Body of pancreas (tissue), 4 donors: ENCODE results near the gene DACH1. TPM values are rescaled to one million over a fixed set of nuclear protein-coding genes. Genes with fewer than 3 reads are reported as not detected.

Source experiments
- ATAC-seq: fragments of 150-250 bp; one replicate; pipeline ENCODE4 v1.9.1; 2016
- DNase-seq, 4 donors: peaks; one replicate each; pipeline ENCODE4 v3.0.0-alpha.2; 2019
- H3K27ac ChIP-seq, 4 donors: fragments of 200-600 bp; sonication (generic); 1 replicate in 3 of 4; 2 replicates in 1 of 4; pipeline versions ENCODE4 v1.5.1 to v1.6.1; 2016 to 2019; ENCODE audit warnings: mild to moderate bottlenecking in 1 of 4, mixed read lengths in 1 of 4, moderate library complexity in 1 of 4
- H3K27me3 ChIP-seq, 2 donors: fragments of 200-600 bp; sonication (generic); one replicate each; pipeline ENCODE4 v1.6.0; 2016; ENCODE audit warnings: mild to moderate bottlenecking in 1 of 2
- H3K36me3 ChIP-seq, 2 donors: fragments of 200-600 bp; sonication (generic); replicated peaks in 1 of 2; 2 replicates each; pipeline ENCODE4 v1.5.1; 2016; ENCODE audit warnings: low read depth in 2 of 2; ENCODE audit not compliant: insufficient read depth in 1 of 2
- H3K4me1 ChIP-seq: fragments of 200-600 bp; sonication (generic); one replicate; pipeline ENCODE4 v1.6.0; 2016
- H3K4me3 ChIP-seq, 2 donors: fragments of 200-600 bp; sonication (generic); 1 replicate in 1 of 2; 2 replicates in 1 of 2; pipeline ENCODE4 v1.5.1; 2016 to 2019
- H3K9me3 ChIP-seq, 3 donors: fragments of 200-600 bp; sonication (generic); 1 replicate in 2 of 3; 2 replicates in 1 of 3; pipeline ENCODE4 v1.5.1; 2016
- CTCF ChIP-seq, 7 experiments: fragments of 450-650 bp in 4 of 7; fragments of 200-600 bp in 3 of 7; sonication (generic) in 3 of 7; IDR thresholded peaks; one replicate each; pipeline ENCODE4 v1.5.1; 2016 to 2019; ENCODE audit warnings: antibody characterized with exemption in 7 of 7
- POLR2A ChIP-seq, 3 donors: fragments of 450-650 bp; IDR thresholded peaks; one replicate each; pipeline ENCODE4 v1.6.1; 2016; ENCODE audit warnings: antibody characterized with exemption in 3 of 3, mild to moderate bottlenecking in 2 of 3
- WGBS, 2 donors: methylation state at CpG; one replicate each; pipeline ENCODE4 v1.1.5; 2017; 5-methylcytosine and 5-hydroxymethylcytosine counted together
- intact Hi-C: fragments of 100-400 bp; cut with DNase I; formaldehyde crosslinking; loops from one replicate; pipeline ENCODE4 v1.15.1; 2023
- total RNA-seq, 2 donors: library from RNA; depleted of rRNA; stranded (reverse); fragments of >200 nt; gene quantifications; one replicate each; pipeline ENCODE4 v1.1.0, GENCODE V29; 2016

DACH1 gene
- total RNA-seq, 2 donors from 2014 or later, result 2.9 to 3.3 TPM

- intact Hi-C loops, result no loop called here
- DNase-seq (no peak), ATAC-seq (peak; percentile 60)
- no peaks in the 10 kb centered on the region for H3K36me3 ChIP-seq
- no peaks in the 10 kb centered on the region for H3K27me3 ChIP-seq
- no peak overlapping the region for H3K4me3 ChIP-seq
- no peak for TF ChIP-seq CTCF (IDR thresholded peaks at IDR 0.05)
- TF ChIP-seq POLR2A (IDR thresholded peaks at IDR 0.05), result no peak
- H3K4me1 ChIP-seq, result peaks cover 8% of the 10 kb centered on the region
- H3K27ac ChIP-seq, result peak overlapping the region in 2 of 4 donors; percentile 37 to 50
- no peaks in the 10 kb centered on the region for H3K9me3 ChIP-seq
Measured at GRCh38 chr13:71770710-71771109, 96.3 kb downstream of the DACH1 start.

DNA sequence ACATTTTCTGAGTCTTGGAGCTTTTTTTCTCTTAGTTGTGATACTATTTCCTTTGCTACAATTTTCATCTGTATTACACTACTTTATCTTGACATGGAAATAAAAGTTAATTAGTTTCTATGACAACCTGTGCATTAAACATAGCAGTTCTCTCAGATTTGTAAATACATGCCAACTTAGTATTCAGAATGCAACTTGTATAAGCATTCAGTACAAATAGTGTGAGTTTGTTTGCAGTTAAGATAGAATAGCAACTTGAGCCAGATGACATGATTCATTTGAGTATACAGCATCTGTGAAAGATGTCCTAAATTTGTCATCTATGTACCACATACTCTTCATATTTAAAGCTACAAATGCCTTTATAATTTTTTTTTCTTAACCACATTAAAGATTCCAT, 98.1 kb downstream of the DACH1 start:
- TF ChIP-seq POLR2A (IDR thresholded peaks at IDR 0.05), result no peak
- no peak for TF ChIP-seq CTCF (IDR thresholded peaks at IDR 0.05)
- Histone ChIP-seq H3K4me3 (no peak overlapping the region), H3K27me3 (no peaks in the 10 kb centered on the region), H3K27ac (no peak overlapping the region), H3K4me1 (peaks cover 5% of the 10 kb centered on the region), H3K9me3 (no peaks in the 10 kb centered on the region), H3K36me3 (no peaks in the 10 kb centered on the region)
- intact Hi-C loops, result no loop called here
- no peak for ATAC-seq
- DNase-seq, result no peak

- Histone ChIP-seq H3K9me3 (no peaks in the 10 kb centered on the region), H3K27ac (peak overlapping the region in 3 of 4 donors; percentile 10 to 35 (median 19)), H3K4me1 (peaks cover 7% of the 10 kb centered on the region), H3K36me3 (no peaks in the 10 kb centered on the region), H3K27me3 (no peaks in the 10 kb centered on the region), H3K4me3 (no peak overlapping the region)
- no peak for DNase-seq
- TF ChIP-seq POLR2A (IDR thresholded peaks at IDR 0.05) (no peak), CTCF (IDR thresholded peaks at IDR 0.05) (no peak)
- intact Hi-C loops, result no loop called here
- WGBS, 2 donors, result 53 to 56% methylated on average over 10 of the region's 10 CpGs
- no peak for ATAC-seq
Measured at GRCh38 chr13:71759651-71760511, 107.1 kb downstream of the DACH1 start.

- Histone ChIP-seq H3K27me3 (no peaks in the 10 kb centered on the region), H3K4me3 (no peak overlapping the region), H3K4me1 (peaks cover 7% of the 10 kb centered on the region), H3K36me3 (no peaks in the 10 kb centered on the region), H3K27ac (peak overlapping the region in 2 of 4 donors; percentile 10 to 35), H3K9me3 (no peaks in the 10 kb centered on the region)
- DNase-seq (no peak), ATAC-seq (peak; percentile 34)
- WGBS, 2 donors, result 15 to 16% methylated on average over 2 of the region's 2 CpGs
- intact Hi-C loops, result no loop called here
- TF ChIP-seq POLR2A (IDR thresholded peaks at IDR 0.05) (no peak), CTCF (IDR thresholded peaks at IDR 0.05) (no peak)
Measured at GRCh38 chr13:71758828-71759227, 108.2 kb downstream of the DACH1 start.
